Testis (tissue), 2 donors: ENCODE data around the gene ITPKB.

ENCODE experiments used
- POLR2A ChIP-seq: fragments of 450-650 bp; IDR thresholded peaks from one replicate; pipeline ENCODE4 v1.6.1; 2017; ENCODE audit warnings: antibody characterized with exemption, mild to moderate bottlenecking, moderate library complexity
- TF ChIP-seq, protein P1 (sequence below), 3 experiments: fragments of 450-650 bp in 2 of 3; fragments of 200-600 bp in 1 of 3; sonication (generic) in 1 of 3; IDR thresholded peaks; one replicate each; pipeline ENCODE4 v1.5.1; 2016 to 2019; ENCODE audit warnings: antibody characterized with exemption in 3 of 3, mild to moderate bottlenecking in 2 of 3, moderate library complexity in 1 of 3

DNA sequence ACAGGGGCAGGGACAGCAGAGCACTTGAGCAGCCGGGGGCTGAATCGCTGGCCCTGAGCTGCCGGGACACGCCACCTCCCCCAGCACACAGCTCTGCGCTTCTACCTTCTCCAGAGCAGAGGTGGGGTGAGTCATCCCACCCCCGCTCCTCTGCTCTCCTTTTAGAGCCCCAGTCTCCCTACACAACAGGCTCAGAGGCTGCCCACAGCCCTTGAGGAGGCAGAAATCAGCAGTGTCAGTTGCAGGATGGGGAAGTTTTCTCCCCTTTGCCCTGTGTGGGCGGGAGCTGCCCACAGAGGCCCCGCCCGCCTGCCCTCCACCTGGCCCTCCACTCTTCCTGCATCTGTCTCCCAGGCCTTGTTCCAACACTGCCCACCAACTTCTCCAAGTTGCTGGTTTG is 95.9 kb downstream of the ITPKB start:
- TF ChIP-seq, protein P1, sequence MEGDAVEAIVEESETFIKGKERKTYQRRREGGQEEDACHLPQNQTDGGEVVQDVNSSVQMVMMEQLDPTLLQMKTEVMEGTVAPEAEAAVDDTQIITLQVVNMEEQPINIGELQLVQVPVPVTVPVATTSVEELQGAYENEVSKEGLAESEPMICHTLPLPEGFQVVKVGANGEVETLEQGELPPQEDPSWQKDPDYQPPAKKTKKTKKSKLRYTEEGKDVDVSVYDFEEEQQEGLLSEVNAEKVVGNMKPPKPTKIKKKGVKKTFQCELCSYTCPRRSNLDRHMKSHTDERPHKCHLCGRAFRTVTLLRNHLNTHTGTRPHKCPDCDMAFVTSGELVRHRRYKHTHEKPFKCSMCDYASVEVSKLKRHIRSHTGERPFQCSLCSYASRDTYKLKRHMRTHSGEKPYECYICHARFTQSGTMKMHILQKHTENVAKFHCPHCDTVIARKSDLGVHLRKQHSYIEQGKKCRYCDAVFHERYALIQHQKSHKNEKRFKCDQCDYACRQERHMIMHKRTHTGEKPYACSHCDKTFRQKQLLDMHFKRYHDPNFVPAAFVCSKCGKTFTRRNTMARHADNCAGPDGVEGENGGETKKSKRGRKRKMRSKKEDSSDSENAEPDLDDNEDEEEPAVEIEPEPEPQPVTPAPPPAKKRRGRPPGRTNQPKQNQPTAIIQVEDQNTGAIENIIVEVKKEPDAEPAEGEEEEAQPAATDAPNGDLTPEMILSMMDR (IDR thresholded peaks at IDR 0.05), result no peak
- TF ChIP-seq POLR2A, result no peak
